ENCODE measurements around the gene DDIT3.
"Not testable (repeated sequence)": the region's sequence is repeated elsewhere in the genome, so short reads cannot be mapped to it uniquely, and the experiment has no call there.

Gene DDIT3, protein sequence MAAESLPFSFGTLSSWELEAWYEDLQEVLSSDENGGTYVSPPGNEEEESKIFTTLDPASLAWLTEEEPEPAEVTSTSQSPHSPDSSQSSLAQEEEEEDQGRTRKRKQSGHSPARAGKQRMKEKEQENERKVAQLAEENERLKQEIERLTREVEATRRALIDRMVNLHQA

DNA sequence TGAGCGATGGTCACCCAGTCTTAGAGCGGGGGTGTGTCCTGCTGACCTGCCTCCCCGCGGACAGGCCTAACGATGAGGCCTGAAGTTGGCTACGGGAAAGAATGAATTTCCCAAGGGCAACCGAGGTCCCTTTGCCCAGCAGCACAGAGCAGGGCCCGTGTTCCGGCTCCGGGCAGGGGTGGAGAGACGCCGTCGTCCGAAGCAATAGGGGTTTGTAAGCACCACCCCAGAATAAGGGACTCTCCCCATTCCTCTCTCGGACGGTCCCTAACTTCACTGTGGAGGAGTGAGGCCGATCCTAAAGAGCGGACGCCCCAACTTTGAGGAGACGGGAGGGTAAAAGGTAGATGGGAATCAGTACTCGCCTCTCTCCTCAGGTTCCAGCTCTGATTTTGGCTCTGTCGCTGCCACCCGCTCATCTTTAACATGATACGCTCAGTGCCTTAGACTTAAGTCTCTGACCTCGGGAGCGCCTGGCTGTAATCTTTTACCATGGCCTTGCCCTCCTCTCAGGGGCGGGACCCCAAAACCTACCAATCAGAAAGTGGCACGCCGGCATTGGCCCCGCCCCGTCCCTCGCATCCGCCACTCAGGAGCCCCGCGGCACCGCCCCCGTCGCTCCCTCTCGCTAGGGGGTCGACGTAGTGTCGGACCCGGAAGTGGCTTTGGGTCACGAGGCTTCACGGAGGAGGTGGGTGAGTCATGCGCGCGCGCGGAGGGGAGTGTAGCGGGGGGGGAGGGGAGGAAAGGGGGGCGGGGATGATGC lies at the start of gene DDIT3:
Gene DDIT3, minus strand, starts transcription at position 462 of the 766 bp plus-strand sequence. CDS start 3,108 bp downstream, outside the sequence.
- DNase-seq: peak; percentile 100

DNA sequence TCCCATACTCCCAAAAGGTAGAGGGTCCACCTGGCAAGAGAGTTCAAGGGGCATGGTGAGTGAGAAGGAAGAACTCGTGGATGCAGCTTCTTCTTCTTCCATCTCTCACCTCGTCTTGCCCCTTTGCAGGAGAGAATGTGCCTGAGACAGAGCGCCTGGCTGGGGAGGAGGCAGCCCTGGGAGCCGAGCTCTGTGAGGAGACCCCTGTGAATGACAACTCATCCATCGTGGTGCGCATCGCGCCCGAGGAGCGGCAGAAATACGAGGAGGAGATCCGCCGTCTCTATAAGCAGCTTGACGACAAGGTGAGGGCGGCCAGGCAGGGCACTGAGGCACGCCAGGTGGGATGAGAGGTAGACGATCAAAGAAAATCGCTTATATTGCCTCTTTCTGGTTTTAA lies 49.5 kb upstream of the DDIT3 start:
- DNase-seq: no peak

DNA sequence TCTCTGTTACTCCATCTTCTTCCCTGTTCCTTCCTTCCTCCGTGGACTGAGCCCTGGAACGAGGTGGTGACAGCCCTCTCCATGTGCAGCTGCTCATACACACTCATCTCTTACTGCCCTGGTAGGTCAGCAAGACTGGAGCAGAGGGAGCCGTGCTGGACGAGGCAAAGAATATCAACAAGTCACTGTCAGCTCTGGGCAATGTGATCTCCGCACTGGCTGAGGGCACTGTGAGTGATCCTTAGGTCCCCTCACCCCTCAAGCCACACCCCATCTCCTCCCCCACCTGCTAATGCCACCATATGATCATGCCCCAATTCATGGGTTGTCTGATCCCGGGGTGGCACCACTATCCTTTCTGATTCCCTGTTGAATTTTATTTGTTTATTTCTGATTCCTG lies 48.5 kb upstream of the DDIT3 start:
- peak; percentile 49 for DNase-seq

DNA sequence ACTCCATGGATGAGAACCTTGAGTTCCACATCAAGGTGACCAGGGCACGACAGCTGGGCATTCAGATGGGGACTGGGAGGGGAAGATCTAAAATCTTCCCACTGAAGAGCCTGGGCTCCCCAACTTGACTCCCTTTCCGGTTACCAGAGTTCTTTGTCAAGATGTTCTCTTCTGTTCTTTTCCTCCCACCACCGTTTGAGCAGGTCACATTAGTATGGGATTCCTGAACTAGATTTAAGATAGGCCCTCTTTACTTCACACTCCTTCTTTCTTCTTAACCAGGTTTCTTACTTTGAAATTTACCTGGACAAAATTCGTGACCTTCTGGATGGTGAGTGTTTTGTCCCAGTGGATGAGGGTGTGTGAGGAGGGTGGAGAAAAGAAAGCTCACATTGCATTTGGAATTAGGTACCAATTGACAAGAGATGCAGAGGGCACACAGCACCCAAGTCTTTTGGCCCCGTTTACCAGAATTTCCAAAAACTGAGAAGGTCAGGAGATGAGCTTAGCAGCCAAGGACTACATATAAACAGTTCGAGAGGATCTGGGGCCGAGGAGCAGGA lies 43.9 kb upstream of the DDIT3 start:
- no peak for DNase-seq

DNA sequence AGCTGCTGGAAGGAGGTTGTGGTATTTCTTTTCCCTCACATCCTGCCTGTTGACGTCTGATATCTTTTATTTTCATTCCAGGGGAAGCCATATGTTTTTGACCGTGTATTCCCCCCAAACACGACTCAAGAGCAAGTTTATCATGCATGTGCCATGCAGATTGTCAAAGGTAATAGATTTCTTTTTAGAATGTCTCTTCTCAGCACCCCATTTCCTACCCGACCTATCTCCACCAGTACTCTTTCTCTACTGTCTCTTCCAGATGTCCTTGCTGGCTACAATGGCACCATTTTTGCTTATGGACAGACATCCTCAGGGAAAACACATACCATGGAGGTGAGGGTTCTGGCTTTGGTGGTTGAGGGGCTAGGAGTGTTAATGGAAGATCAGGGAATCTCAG lies 43.0 kb upstream of the DDIT3 start:
- DNase-seq: peak; percentile 18

DNA sequence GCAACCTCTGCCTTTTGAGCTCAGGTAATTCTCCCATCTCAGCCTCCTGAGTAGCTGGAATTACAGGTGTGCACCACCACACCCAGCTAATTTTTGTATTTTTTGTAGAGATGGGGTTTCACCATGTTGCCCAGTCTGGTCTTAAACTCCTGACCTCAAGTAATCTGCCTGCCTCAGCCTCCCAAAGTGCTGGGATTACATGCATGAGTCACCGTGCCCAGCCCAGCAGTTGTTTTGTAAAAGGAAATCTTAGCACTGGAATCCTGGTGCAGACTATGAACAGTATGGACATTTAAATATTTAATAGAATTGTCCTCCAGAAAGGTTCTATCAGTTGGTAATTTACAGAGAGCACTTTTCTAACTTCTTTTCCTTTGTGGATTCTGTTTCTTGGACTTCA lies 40.8 kb upstream of the DDIT3 start:
- not testable (repeated sequence) for DNase-seq

DNA sequence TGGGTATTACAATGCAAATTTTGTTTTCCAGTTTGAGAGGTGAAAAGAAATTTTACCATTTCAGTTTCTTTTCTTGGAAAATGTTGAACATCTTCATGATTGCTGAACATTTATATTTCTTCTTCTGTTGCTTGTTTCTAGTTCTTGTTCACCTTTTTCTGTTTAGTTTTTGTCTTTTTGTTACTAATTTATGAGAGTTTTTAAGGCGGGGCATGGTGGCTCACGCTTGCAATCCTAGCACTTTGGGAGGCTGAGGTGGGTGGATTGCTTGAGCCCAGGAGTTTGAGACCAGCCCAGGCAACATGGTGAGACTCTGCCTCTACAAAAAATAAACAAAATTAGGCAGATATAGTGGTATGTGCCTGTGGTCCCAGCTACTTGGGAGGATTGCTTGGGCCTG lies 40.2 kb upstream of the DDIT3 start:
- DNase-seq: no peak

DNA sequence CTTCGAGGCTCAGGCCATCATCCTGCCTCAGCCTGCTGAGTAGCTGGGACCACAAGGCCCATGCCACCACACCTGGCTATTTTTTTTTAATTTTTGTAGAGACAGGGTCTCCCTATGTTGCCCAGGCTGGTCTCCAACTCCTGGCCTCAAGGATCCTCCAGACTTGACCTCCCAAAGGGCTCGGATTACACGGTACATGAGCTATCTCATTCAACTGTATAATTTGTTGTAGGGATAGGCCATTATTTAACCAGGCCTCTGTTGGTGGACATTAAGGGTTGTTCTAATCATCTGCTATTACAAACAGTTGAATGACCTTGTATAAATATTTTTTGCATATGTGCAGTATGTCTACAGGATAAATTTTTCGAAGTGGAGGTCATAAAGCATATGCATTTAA lies 38.5 kb upstream of the DDIT3 start:
- DNase-seq: peak; percentile 14

DNA sequence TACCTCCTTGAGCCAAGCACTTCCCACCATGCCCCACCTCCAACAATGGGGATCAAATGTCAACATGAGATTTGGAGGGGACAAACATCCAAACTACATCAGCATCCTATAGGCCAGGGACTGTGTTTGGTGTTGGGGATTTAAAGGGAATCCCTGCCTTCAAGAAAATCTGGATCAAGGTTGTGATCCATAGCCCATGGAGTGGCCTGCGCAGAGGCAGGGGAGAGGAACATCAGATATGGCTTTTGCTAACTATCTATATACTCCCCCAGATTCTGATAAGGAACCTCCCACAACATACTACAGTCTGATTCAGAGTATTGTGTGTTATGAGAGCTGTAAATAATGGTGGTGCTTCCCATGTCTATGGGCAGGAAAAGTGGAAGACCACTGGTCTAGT lies 34.6 kb upstream of the DDIT3 start:
- peak; percentile 19 for DNase-seq

DNA sequence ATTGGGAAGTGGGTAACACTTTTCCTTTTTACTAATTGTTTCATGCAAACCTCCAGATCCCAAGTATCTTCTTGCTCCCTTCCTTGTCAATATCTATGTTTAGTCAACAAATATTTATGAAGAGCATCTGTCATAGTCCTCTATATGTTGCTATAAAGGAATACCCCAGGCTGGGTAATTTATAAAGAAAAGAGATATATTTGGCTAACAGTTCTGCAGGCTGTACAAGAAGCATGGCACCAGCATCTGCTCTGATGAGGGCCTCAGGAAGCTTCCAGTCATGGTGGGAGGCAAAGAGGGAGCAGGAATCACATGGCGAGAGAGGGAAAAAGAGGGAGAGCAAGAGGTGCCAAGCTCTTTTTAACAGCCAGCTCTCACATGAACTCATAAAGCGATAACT lies 34.1 kb upstream of the DDIT3 start:
- no peak for DNase-seq

DNA sequence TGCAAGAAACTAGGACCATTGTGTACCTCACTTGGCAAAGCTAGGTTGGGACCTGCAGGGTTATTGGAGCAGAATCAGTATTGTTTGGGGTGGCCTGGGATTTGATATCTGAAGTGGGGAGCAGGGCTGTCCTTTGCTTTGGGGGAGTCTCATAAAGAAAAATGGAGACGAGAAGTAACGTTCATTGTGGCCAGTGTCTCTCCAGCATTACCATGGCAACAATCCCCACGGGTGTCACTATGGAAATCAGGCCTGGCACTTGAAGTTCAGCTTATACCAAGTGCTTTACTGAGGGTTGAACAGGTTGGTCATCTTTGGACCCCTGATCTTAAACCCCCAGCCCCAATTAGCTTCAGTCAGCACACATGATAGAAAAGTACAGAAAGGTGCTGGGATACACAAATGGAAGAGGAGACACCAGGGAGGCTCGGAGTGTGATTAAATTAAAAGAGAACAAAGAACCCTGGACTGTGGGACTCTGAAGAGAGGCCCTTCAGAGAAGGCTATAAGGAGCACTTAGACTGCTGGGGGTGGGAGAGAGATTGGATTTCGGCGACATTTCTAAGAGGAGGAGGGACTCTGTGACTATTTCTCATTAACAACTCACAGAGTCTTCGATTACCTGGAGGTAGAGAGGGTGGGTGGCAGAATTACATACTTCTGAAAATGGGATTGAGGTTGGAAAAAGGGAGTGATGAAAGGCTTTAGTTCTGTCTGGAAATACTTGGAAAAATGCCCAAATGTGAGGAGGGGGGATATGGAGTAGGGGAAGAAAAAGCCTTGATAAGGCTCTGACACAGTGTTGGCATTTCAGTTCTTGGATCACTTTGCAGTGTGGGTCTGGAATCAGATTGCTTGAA lies 33.3 kb upstream of the DDIT3 start:
- DNase-seq: no peak

DNA sequence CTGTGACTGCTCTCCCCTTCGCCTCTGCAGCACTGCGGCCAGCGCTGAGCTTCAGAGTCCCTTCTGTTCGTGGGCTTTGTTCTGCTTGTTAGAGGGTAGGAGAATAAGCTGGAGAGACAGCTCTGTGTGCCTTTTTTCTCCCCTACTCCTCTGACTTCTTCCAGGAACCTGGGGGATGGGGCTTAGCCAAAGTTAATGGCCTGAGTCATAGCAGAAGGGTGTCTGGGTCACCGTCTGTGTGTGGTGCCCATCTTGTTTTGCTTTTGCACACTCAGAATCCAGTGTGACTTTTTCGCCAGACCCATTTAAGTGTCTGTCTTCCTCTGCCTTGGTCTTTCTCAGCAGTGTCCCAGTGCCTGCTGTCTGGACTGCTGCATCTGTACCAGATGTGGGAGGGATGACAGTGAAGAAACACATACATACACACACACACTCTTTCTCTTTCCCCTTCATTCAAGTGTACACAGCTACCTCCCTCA lies 32.6 kb upstream of the DDIT3 start:
- DNase-seq: peak; percentile 91

DNA sequence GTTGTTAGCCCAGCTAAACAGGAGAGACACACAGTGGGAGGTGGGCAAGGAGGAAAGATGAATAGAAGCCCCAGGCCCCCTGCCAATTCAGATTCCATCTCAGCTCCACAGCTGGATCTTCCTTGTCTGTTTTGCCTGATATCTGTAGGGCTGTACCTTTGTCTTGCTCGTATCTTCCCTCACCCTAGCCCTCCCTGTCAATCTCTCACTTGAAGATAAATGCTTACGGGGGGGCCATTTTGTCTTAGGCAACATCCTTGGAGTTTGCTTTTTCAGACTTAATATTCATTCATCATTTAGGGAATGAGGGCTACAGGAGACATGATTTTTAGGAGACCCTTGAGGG lies 32.0 kb upstream of the DDIT3 start:
- no peak for DNase-seq

DNA sequence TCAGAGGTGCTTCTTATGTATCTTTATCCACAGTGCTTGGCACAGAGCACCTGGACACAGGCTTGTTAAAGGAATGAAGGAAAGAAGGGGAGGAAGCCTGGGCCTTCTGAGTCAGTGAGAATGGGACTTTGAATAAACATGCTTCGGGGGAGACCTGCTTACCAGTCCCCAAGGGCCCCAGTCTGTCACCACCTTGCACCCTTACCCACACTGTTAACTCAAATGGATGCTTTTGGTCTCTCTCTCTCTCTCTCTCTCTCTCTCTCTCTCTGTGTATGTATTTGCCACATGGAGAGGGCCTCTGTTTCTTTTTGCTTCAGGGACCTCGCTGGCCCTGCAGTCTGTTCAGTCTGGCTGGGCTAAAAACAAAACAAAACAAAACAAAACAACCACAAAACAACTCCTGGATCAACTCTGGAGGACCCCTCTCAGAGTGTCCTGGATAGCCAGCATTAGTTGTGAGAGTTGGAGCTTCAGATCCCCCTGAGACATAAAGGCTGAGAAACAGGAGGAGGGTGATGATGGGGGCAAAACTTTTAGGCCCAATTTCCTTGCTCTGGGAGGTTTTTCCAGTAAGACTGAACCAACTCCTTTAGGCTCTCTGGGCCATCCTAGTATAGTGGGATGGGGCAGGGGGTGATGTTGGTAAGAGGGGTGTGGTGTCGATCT lies 31.5 kb upstream of the DDIT3 start:
- peak; percentile 45 for DNase-seq

DNA sequence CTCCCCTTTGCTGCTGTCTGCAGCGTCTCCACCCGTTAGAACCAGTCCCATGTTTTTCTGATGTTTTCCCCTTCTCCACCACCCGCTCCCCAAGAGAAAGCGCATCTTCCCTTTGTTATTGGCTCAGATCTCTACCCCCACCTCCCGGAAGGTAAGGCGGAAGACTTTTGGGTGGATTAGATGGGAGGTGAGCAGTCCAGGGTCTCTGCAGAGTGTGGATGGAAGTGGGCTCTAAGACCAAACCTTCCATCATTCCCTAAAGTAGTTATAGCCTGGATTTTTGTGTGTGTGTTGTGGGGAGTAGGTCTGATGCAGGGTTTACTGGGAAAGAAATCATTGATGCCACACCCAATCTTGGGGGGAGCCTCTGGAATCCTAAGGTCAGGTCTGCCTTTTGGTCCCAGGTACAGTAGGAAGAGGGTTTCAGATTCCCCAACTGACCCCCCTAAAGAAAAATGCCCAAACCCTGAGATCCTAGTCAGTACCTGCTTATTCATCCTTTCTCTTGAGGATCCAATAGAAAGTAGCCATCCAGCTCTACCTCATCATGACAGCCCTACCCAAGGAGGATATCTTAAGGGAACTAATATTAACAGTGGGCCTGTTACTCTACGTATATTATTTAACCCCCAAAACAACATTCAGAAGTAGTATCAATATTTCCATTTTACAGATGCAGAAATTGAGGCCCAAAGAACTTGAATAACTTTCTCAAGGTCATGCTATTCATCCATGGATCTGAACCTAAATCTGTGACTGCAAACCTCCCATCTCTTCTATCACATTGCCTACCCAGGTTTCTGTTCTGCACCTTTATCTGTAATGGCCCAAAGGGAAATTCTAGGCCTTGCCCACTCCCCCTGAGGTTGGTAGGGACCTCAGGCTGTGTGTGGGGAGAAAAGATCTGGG lies 30.6 kb upstream of the DDIT3 start:
- no peak for DNase-seq

DNA sequence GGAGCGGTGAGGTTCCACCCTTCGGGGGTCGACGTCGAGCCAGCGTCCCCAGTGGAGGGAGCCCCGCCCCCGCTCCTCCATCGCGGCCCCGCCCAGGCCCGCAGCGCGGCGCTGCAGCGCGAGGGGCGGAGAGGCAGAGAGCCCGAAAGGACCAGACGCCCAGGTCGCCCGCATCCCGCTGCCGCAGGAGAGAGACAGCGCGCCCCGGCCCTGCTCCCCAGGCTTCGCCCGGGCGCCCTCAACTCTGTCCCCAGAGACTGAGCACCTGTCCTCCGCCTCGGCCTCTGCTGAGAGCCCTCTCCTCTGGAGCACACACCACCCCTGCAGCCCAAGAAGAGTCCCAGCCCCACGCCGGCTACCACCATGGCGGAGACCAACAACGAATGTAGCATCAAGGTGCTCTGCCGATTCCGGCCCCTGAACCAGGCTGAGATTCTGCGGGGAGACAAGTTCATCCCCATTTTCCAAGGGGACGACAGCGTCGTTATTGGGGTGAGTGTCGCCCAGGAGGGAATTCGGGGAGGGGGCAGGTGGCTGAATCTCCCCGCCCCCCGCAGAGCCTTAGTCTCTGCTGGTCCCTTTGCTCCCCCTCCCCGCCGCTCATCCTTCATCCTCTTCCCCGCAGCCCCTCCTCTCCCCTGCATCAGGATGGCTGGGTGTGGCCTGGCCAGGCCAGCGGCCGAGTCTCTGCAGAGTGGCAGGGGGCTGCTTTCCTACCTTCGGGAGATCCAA lies 29.8 kb upstream of the DDIT3 start, which contains the start of gene KIF5A:
Gene KIF5A, plus strand, starts transcription at position 136 of the 732 bp plus-strand sequence. Its CDS starts 228 bp downstream, at position 364.
- DNase-seq: peak; percentile 82

DNA sequence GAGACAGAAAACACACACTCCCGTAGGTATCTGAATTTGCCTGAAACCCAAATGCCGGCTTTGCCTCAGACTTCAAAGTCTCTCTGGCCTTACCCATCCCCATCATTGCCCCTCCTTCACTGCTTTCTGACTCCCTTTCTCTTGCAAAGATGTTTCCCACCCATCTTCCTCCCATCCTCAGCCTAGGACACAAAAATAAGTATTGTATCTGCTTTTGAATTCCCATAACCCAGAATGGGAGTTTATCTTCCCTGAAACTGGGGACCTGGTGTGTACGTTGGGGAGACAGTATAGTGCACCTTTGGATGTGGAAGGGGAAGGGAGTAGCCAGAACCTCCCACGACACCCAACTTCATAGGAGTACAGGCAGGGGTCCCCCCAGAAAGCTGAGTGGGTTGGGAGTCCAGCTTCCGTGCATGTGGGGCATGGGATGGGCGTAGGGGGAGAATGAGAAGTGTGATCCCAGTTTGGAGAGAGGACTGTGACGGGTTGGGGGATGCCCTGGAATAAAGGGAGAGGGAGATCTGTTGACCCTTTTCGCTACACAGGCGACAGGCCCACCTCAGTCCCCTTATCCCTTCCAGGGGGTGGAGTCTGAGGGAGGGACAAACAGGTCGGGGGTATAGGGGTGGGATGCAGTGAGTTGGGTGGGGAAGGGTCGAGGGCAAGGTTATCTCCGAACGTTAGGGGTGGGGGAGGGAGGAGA lies 29.0 kb upstream of the DDIT3 start:
- DNase-seq: peak; percentile 34

DNA sequence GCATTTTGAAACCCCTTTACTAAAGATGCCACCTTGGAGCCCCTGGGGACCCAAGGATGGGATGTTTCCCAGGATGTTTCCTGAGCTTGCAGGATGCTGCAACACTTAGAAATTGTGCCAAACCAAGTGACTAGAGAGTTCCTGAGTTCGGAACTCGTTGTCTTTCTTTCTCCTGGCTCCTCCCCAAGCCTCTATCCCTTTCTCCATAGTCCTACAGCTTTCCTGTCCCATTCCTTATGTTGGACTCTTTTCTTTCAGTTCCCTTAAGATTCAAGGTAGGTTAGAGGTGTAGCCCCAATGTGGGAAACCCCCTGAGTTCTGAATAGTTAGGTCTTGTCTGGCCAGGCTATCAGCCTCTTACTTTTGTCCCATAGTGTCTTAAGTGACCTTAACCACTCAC lies 28.2 kb upstream of the DDIT3 start:
- no peak for DNase-seq

DNA sequence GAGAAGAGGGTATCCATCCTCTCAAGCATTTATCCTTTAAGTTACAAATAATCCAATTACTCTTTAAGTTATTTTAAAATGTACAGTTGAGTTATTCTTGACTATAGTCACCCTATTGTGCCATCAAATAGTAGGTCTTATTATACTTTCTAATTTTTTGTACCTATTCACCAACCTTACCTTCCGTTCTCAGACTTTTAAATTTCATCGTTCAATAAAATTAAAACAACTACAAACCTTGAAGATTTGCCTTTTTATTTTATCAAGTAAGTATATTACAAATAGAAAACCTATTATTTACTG lies 27.6 kb upstream of the DDIT3 start:
- DNase-seq: no peak

DNA sequence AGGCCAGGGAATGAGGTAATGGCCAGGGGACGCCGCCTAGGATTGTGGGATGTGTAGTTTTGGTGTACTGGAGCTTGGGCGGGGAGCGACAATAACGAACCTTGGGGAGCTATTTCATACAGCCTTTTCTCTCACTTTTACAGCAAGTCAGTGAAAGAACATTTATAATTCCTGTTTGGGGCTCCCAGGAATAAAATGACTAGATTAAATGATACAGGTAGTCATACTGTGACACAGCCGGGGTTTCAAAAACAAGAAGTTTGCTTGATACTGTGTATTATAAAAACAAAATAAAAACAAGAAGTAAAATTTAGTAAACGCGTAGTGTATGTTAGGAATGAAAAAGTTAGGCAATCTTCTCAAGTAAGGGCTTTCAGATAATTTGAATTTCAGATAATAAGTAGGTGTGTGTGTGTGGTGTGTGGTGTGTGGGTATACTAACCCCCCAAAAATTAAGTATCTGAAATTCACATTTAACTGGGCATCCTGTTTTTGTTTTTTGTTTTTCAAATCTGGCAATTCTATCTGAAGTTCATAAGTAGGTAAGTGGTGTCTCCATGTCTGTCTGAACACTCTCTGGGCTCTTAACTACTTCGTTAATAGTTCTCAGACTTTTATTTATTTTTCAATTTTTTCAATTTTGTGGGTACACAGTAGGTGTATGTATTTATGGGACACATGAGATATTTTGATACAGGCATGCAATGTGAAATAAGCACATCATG lies 27.1 kb upstream of the DDIT3 start:
- DNase-seq: no peak
